Measurements from ENCODE around the gene ADARB2.
"Not testable (repeated sequence)": the region's sequence is repeated elsewhere in the genome, so short reads cannot be mapped to it uniquely, and the experiment has no call there.

ADARB2 gene

DNA sequence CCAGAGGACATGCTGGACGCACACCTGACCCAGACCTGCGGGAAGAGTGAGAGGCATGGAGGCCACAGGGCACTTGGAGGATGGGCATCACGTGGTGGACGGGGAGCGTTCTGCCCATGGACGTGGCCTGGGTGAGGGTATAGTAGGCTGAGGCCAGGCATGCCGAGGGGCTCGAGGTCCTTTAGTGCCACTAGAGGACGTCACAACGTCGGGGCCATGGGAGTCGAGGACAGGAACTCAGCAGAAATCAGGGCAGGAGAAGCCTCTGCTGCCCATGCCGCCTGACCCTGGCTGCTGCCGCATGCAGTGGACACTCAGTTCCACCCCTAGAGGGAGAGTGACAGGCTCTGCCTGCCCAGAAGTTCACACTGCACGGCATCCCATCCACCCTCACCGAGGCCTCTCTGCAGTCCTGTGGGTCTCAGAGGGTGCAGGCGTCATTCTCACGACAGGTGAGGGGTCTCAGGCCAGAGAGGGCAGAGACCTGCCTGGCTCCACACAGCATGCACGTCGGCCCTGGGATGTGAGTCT, 198.7 kb downstream of the ADARB2 start:
- DNase-seq = no peak

DNA sequence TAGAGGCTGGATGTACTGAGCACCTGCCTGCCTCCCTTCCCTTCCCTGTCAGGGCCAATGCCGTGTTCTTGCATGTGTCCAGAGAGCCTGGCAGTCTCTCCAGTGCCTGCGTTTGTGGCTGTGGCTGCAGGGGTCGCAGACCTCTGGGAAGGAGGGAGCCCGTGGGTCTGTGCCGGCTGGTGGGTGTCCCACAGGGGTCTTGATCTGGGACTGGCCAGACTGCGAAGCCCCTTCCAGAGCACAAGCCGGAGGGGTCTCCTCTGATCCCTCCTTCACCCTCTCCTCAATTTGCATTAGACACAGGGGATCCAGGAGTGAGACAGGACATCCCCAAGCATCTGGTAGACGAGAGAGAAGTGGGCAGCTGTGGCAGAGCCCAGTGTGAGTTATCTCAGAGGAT, 199.2 kb downstream of the ADARB2 start:
- DNase-seq = no peak

DNA sequence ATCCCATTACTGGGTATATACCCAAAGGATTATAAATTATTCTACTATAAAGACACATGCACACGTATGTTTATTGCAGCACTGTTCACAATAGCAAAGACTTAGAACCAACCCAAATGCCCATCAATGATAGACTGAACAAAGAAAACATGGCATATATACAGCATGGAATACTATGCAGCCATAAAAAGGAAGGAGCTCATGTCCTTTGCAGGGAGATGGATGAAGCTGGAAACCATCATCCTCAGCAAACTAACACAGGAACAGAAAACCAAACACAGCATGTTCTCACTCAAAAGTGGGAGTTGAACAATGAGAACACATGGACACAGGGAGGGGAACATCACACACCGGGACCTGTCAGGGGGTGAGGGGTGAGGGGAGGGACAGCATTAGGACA, 199.9 kb downstream of the ADARB2 start:
- DNase-seq = not testable (repeated sequence)

GRCh38 chr10:1536341-1536740, 201.0 kb downstream of the ADARB2 start:
- no peak for DNase-seq

DNA sequence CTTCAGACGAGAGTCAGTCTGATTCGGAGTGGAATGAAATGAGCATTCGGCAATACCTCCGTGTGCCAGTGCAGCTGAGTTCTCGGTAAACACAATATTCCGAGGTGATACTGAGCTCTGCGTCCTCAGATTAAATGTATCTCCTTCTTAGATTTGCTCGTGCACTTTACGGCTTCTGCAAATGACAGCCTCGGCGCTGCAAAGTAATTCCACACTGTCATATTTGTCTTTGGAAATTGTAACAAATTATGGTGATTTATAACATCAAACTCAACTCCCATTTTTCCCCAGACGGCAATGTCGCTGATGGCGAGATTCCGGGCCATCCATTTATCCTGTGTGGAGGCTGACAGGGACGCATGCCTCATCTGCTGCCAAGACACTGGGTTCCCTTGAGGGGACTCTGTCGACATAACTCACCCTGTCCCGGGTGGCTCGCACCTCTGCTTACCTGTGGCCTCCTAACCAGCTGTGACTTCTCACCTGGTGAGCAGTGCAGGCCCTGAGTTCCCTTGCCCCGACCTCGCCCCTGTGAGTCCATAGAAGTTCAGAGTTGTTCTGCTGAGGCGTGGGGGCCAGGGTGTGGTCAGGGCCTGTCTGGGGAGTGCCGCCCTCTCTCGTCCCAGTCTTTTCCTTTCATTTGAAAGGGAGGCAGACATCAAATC, 201.9 kb downstream of the ADARB2 start:
- no peak for DNase-seq

- no peak for DNase-seq
Measured at GRCh38 chr10:1534820-1535219, 202.5 kb downstream of the ADARB2 start.

DNA sequence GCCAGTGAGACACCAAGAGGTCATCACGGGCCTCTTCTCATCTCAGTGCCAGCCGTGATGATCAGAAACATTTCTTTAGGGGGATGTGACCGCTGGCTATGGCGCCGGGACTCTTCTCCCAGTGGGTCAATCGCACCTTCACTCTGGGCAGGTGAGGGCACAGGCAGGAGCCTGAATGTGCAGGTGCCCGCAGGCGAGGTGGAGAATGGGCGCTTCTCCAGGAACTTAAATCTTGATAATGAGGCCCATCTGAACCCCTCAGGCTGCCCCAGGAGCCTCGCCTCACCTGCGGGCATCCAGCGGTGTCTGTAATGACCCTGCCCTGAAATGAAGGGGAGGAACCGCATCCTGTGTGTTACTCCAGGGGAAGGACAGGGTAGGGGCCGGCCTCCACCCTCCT, 204.7 kb downstream of the ADARB2 start:
- no peak for DNase-seq

GRCh38 chr10:1531883-1532597, 205.3 kb downstream of the ADARB2 start:
- DNase-seq = no peak

DNA sequence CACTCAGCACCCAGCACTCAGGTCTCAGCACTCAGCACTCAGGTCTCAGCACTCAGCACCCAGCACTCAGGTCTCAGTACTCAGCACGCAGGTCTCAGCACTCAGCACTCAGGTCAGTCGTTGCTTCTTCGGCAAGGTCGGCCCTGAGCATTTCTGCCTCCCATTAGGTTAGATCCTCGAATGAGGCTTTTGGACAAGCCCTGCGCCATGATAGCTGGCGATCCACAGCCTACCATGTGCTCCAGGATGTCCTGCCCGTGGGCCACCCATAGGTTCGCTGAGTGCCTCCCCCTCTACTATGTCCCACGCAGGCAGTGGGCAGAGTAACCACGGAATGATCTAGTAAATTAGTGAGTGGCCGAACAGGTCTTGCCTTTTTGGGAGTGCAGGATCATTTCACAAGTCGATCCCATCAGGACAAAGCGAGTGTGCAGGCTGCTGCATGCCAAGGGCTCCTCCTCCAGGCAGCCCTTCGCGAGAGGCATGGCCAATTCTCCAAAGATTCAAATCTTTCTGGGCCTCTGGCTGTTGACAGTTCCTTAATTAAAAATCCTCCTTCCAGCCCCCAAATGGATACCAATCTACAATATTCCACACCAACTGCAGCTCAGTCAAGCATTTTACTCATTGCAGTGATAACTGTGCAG, 206.3 kb downstream of the ADARB2 start:
- no peak for DNase-seq

GRCh38 chr10:1529806-1530413, 207.4 kb downstream of the ADARB2 start:
- DNase-seq = no peak

DNA sequence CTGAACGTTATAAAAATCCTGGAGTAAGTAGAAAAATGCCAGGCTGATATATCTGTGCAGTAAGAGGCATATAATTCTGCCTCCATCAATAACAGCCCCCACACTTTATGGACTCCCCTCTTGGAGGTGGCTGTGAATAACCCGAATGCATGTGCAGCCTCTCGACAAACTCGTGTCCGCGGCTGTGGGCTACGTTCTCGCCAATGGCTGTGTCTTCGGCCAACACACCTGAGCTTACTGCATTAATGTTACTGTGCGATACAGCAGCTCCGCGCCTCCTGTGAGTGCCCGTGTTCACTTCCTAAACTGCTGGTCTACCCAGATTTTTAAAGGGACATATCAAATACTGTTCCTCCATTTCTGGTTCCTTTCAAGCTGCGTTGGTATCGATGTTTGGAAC, 209.4 kb downstream of the ADARB2 start:
- no peak for DNase-seq

GRCh38 chr10:1526436-1527055, 210.8 kb downstream of the ADARB2 start:
- DNase-seq = no peak

- no peak for DNase-seq
Measured at GRCh38 chr10:1525354-1526162, 211.8 kb downstream of the ADARB2 start.

GRCh38 chr10:1524540-1524939, 212.8 kb downstream of the ADARB2 start:
- no peak for DNase-seq

GRCh38 chr10:1523221-1523620, 214.1 kb downstream of the ADARB2 start:
- no peak for DNase-seq

DNA sequence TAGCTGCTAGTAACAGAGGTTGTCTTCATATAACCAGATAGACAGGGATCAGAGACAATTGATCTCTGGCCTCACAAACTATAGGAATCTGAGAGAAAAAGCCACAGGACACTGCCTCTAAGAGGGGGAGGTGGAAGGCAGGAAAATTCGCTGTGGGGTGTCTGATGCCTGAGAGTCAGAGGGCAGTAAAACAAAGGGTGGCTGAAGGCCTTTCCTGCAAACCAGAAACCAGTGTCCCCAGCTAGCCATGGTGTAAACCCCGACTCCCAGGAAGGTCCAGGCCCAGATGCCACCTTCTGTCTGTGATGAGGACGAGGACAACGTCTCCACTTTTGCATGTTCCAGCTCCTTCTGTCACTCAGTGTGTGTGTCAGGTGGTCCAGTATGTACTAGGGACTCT, 215.1 kb downstream of the ADARB2 start:
- no peak for DNase-seq

GRCh38 chr10:1521741-1522140, 215.6 kb downstream of the ADARB2 start:
- DNase-seq = no peak

DNA sequence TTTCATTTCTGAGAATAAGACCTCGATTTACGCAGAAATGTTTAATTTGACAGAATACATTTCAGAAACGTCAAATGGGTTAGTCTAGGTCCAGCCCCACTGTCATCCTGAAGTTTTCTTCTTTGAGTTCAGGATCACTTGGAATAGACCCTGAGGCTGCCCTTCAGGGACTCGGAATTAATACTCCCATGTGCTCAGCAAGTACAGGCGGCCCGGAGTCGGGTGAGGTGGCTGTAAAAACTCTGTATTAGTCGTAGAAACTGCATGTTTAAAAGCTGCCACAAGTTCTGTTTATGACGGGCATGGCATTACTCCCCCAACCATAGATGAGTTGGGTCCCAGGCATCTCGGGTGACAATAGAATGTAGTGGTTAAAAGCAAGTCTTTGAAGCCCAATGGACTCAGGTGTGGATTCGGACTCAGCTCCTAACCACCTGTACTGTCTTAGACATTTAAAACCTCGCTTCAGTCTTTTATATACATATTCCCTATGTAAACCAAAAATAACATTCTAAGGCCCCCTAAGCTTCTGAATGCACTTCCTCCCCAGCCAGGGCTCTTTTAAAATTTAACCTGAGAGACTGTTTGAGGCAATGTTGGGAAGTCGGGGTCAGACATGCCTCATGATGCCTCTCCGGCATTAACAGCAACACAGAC, 216.3 kb downstream of the ADARB2 start:
- DNase-seq = no peak

- DNase-seq = no peak
Measured at GRCh38 chr10:1519391-1519790, 217.9 kb downstream of the ADARB2 start.

DNA sequence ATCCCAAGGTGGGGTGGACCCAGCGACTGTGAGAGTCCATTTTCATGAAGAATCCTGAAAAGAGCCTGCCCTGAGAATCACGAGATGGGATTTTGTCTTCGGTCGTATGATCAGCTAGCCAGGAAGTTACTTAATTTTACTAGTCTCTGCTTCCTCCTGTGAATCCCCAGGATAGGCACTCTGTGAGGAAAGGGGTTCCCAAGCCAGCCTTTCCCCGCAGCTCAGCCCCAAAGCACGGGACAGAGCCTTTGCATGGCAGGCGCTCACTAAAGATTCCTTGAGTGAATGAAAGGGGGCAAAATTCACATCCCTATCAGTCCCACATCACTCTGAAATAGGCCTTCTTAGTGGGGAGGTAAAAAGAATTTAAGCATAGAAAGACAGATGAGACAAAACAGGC, 219.6 kb downstream of the ADARB2 start:
- DNase-seq = no peak

GRCh38 chr10:1516492-1517165, 220.7 kb downstream of the ADARB2 start:
- no peak for DNase-seq

Data from stimulated activated naive CD4-positive, alpha-beta T cell (primary cell).